ENCODE results near the gene QSER1. TPM values are rescaled to one million over a fixed set of nuclear protein-coding genes. Genes with fewer than 3 reads are reported as not detected.

QSER1 gene
- total and polyA plus RNA-seq, 7 experiments from 2014 or later = 1.6 to 16.9 (median 13.5) TPM

GRCh38 chr11:32949739-32950138 is 57.1 kb downstream of the QSER1 start:
- ChIA-PET CTCF (interaction anchor here (0.7 to 1.3 kb wide), 2 partner anchors 62 to 116 kb away, joined by 3 read pairs; no protein-coding TSS in a partner anchor), POLR2A (no interaction called here)
- Mint-ChIP-seq H3K9me3 (peaks cover 0 to 15% (median 6%) of the 10 kb centered on the region in 11 donors), H3K4me3 (no peak overlapping the region), H3K36me3 (peaks cover 0 to 24% (median 20%) of the 10 kb centered on the region in 5 donors), H3K27me3 (no peaks in the 10 kb centered on the region), H3K27ac (no peak overlapping the region), H3K4me1 (no peaks in the 10 kb centered on the region)
- no peak for DNase-seq
- ATAC-seq = no peak
- Histone ChIP-seq H3K9me3 (ENCODE audit: control insufficient read depth in 2 of 3, low read length in 3 of 3) (peaks cover 0 to 5% (median 0%) of the 10 kb centered on the region in 3 experiments), H3K36me3 (ENCODE audit: control insufficient read depth in 2 of 3, insufficient read depth in 3 of 3, low read length in 3 of 3) (peaks cover 0 to 4% (median 0%) of the 10 kb centered on the region in 3 experiments), H3K27ac (ENCODE audit: low read depth, low read length) (no peak overlapping the region), H3K4me3 (ENCODE audit: low read length) (no peak overlapping the region), H3K27me3 (ENCODE audit: control insufficient read depth in 2 of 2, insufficient read depth in 2 of 2, low read length in 2 of 2) (no peaks in the 10 kb centered on the region), H3K4me1 (ENCODE audit: control insufficient read depth in 2 of 2, insufficient read depth in 2 of 2, low read length in 2 of 2) (no peaks in the 10 kb centered on the region)
- intact Hi-C loops (cut with micrococcal nuclease) = loop anchor here in 1 of 2 donors (10.0 kb wide), 1 partner anchor 625 kb away; no protein-coding TSS in a partner anchor

- intact Hi-C loops (cut with micrococcal nuclease) = loop anchor here in 1 of 2 donors (10.0 kb wide), 1 partner anchor 628 kb away; no protein-coding TSS in a partner anchor
- DNase-seq = no peak
- Mint-ChIP-seq H3K9me3 (peaks cover 0 to 9% (median 5%) of the 10 kb centered on the region in 11 donors), H3K4me1 (no peaks in the 10 kb centered on the region), H3K27me3 (no peaks in the 10 kb centered on the region), H3K4me3 (no peak overlapping the region), H3K27ac (no peak overlapping the region), H3K36me3 (peaks cover 0 to 20% (median 15%) of the 10 kb centered on the region in 5 donors)
- POLR2A ChIA-PET = no interaction called here
- Histone ChIP-seq H3K27ac (ENCODE audit: low read depth, low read length) (no peak overlapping the region), H3K27me3 (ENCODE audit: control insufficient read depth in 2 of 2, insufficient read depth in 2 of 2, low read length in 2 of 2) (no peaks in the 10 kb centered on the region), H3K4me3 (ENCODE audit: low read length) (no peak overlapping the region), H3K4me1 (ENCODE audit: control insufficient read depth in 2 of 2, insufficient read depth in 2 of 2, low read length in 2 of 2) (no peaks in the 10 kb centered on the region), H3K9me3 (ENCODE audit: control insufficient read depth in 2 of 3, low read length in 3 of 3) (peaks cover 0 to 5% (median 0%) of the 10 kb centered on the region in 3 experiments), H3K36me3 (ENCODE audit: control insufficient read depth in 2 of 3, insufficient read depth in 3 of 3, low read length in 3 of 3) (peaks cover 0 to 4% (median 0%) of the 10 kb centered on the region in 3 experiments)
- CTCF ChIA-PET = interaction anchor here (1.3 kb wide), 1 partner anchor 113 kb away, joined by 7 read pairs; no protein-coding TSS in a partner anchor
- ATAC-seq = no peak
Observed at GRCh38 chr11:32952421-32952820, 59.8 kb downstream of the QSER1 start.

- Histone ChIP-seq H3K27me3 (ENCODE audit: control insufficient read depth in 2 of 2, insufficient read depth in 2 of 2, low read length in 2 of 2) (no peaks in the 10 kb centered on the region), H3K4me3 (ENCODE audit: low read length) (no peak overlapping the region), H3K36me3 (ENCODE audit: control insufficient read depth in 2 of 3, insufficient read depth in 3 of 3, low read length in 3 of 3) (peaks cover 0 to 7% (median 4%) of the 10 kb centered on the region in 3 experiments), H3K9me3 (ENCODE audit: control insufficient read depth in 2 of 3, low read length in 3 of 3) (no peaks in the 10 kb centered on the region), H3K4me1 (ENCODE audit: control insufficient read depth in 2 of 2, insufficient read depth in 2 of 2, low read length in 2 of 2) (no peaks in the 10 kb centered on the region), H3K27ac (ENCODE audit: low read depth, low read length) (no peak overlapping the region)
- no peaks in the 10 kb centered on the region for H3K27me3 Mint-ChIP-seq
- ChIA-PET CTCF (interaction anchor here (1.3 to 11.3 kb wide), 2 partner anchors 112 kb away, joined by 7 to 179 read pairs; no protein-coding TSS in a partner anchor), POLR2A (no interaction called here)
- H3K36me3 Mint-ChIP-seq = peaks cover 0 to 11% (median 7%) of the 10 kb centered on the region in 5 donors
- intact Hi-C loops (cut with micrococcal nuclease) = loop anchor here in 1 of 2 donors (10.0 kb wide), 1 partner anchor 629 kb away; no protein-coding TSS in a partner anchor
- no peak overlapping the region for H3K27ac Mint-ChIP-seq
- DNase-seq (no peak), ATAC-seq (no peak)
- no peaks in the 10 kb centered on the region for H3K4me1 Mint-ChIP-seq
- H3K9me3 Mint-ChIP-seq = peaks cover 0 to 3% (median 0%) of the 10 kb centered on the region in 11 donors
- H3K4me3 Mint-ChIP-seq = no peak overlapping the region
Observed at GRCh38 chr11:32953700-32954099, 61.1 kb downstream of the QSER1 start.

- peaks cover 0 to 10% (median 0%) of the 10 kb centered on the region in 3 experiments for H3K36me3 ChIP-seq (ENCODE audit: control insufficient read depth in 2 of 3, insufficient read depth in 3 of 3, low read length in 3 of 3)
- H3K27ac Mint-ChIP-seq = no peak overlapping the region
- peak in 7 of 9 donors; percentile 33 to 66 (median 55) for DNase-seq
Observed at GRCh38 chr11:32960553-32961164, 68.0 kb downstream of the QSER1 start.

GRCh38 chr11:32962016-32962415 is 69.4 kb downstream of the QSER1 start:
- ChIA-PET POLR2A (interaction anchor here (0.8 kb wide), 1 partner anchor 94 kb away, joined by 3 read pairs; no protein-coding TSS in a partner anchor), CTCF (interaction anchor here (0.5 to 11.3 kb wide), 5 partner anchors 26 to 174 kb away, joined by 3 to 179 read pairs (median 3); partner anchors contain the start of gene DEPDC7)
- no peak overlapping the region for H3K4me3 Mint-ChIP-seq
- Histone ChIP-seq H3K4me1 (ENCODE audit: control insufficient read depth in 2 of 2, insufficient read depth in 2 of 2, low read length in 2 of 2) (no peaks in the 10 kb centered on the region), H3K36me3 (ENCODE audit: control insufficient read depth in 2 of 3, insufficient read depth in 3 of 3, low read length in 3 of 3) (peaks cover 0 to 10% (median 0%) of the 10 kb centered on the region in 3 experiments), H3K4me3 (ENCODE audit: low read length) (no peak overlapping the region), H3K27me3 (ENCODE audit: control insufficient read depth in 2 of 2, insufficient read depth in 2 of 2, low read length in 2 of 2) (no peaks in the 10 kb centered on the region), H3K27ac (ENCODE audit: low read depth, low read length) (no peak overlapping the region), H3K9me3 (ENCODE audit: control insufficient read depth in 2 of 3, low read length in 3 of 3) (no peaks in the 10 kb centered on the region)
- H3K9me3 Mint-ChIP-seq = no peaks in the 10 kb centered on the region
- H3K27ac Mint-ChIP-seq = no peak overlapping the region
- DNase-seq (no peak), ATAC-seq (no peak)
- H3K36me3 Mint-ChIP-seq = peaks cover 4 to 23% (median 16%) of the 10 kb centered on the region in 5 donors
- peaks cover 0 to 5% (median 0%) of the 10 kb centered on the region in 7 donors for H3K4me1 Mint-ChIP-seq
- H3K27me3 Mint-ChIP-seq = no peaks in the 10 kb centered on the region
- intact Hi-C loops (cut with micrococcal nuclease) = loop anchor here in 1 of 2 donors (5.0 kb wide), 1 partner anchor 70 kb away; the partner anchor contains the start of gene QSER1

More at GRCh38 chr11:32960553-32961164, 68.0 kb downstream of the QSER1 start:
- no peak overlapping the region for H3K4me3 ChIP-seq (ENCODE audit: low read length)
- intact Hi-C loops (cut with micrococcal nuclease) = loop anchor here (1.0 to 5.0 kb wide), 8 partner anchors 38 to 369 kb away; partner anchors contain the start of genes CSTF3 (in 2 of the 2), TCP11L1 (in 2 of the 2) and QSER1 (in 1 of the 2)
- no peaks in the 10 kb centered on the region for H3K27me3 ChIP-seq (ENCODE audit: control insufficient read depth in 2 of 2, insufficient read depth in 2 of 2, low read length in 2 of 2)
- no peaks in the 10 kb centered on the region for H3K9me3 ChIP-seq (ENCODE audit: control insufficient read depth in 2 of 3, low read length in 3 of 3)
- H3K27ac ChIP-seq (ENCODE audit: low read depth, low read length) = no peak overlapping the region
- peak; percentile 67 for ATAC-seq
- H3K4me1 ChIP-seq (ENCODE audit: control insufficient read depth in 2 of 2, insufficient read depth in 2 of 2, low read length in 2 of 2) = no peaks in the 10 kb centered on the region
- ChIA-PET CTCF (interaction anchor here (0.6 to 11.3 kb wide), 9 partner anchors 11 to 356 kb away, joined by 3 to 179 read pairs (median 3); partner anchors contain the start of gene DEPDC7), POLR2A (interaction anchor here (1.0 kb wide), 1 partner anchor 79 kb away, joined by 3 read pairs; the partner anchor contains the start of gene TCP11L1)
- peaks cover 0 to 5% (median 0%) of the 10 kb centered on the region in 7 donors for H3K4me1 Mint-ChIP-seq
- no peak overlapping the region for H3K4me3 Mint-ChIP-seq
- peaks cover 0 to 21% (median 11%) of the 10 kb centered on the region in 5 donors for H3K36me3 Mint-ChIP-seq
- H3K27me3 Mint-ChIP-seq = no peaks in the 10 kb centered on the region
- no peaks in the 10 kb centered on the region for H3K9me3 Mint-ChIP-seq

- intact Hi-C loops (cut with micrococcal nuclease) = loop anchor here in 1 of 2 donors (5.0 kb wide), 1 partner anchor 71 kb away; the partner anchor contains the start of gene QSER1
- no peaks in the 10 kb centered on the region for H3K27me3 Mint-ChIP-seq
- H3K9me3 Mint-ChIP-seq = no peaks in the 10 kb centered on the region
- peaks cover 4 to 30% (median 17%) of the 10 kb centered on the region in 5 donors for H3K36me3 Mint-ChIP-seq
- ChIA-PET CTCF (interaction anchor here (1.0 to 11.3 kb wide), 2 partner anchors 97 to 102 kb away, joined by 3 to 179 read pairs; no protein-coding TSS in a partner anchor), POLR2A (no interaction called here)
- Histone ChIP-seq H3K36me3 (ENCODE audit: control insufficient read depth in 2 of 3, insufficient read depth in 3 of 3, low read length in 3 of 3) (peaks cover 0 to 3% (median 0%) of the 10 kb centered on the region in 3 experiments), H3K27me3 (ENCODE audit: control insufficient read depth in 2 of 2, insufficient read depth in 2 of 2, low read length in 2 of 2) (no peaks in the 10 kb centered on the region), H3K9me3 (ENCODE audit: control insufficient read depth in 2 of 3, low read length in 3 of 3) (no peaks in the 10 kb centered on the region), H3K4me3 (ENCODE audit: low read length) (no peak overlapping the region), H3K27ac (ENCODE audit: low read depth, low read length) (no peak overlapping the region), H3K4me1 (ENCODE audit: control insufficient read depth in 2 of 2, insufficient read depth in 2 of 2, low read length in 2 of 2) (no peaks in the 10 kb centered on the region)
- no peak overlapping the region for H3K27ac Mint-ChIP-seq
- ATAC-seq (no peak), DNase-seq (no peak)
- no peak overlapping the region for H3K4me3 Mint-ChIP-seq
- H3K4me1 Mint-ChIP-seq = peaks cover 0 to 5% (median 0%) of the 10 kb centered on the region in 7 donors
Observed at GRCh38 chr11:32963721-32964120, 71.1 kb downstream of the QSER1 start.

All from naive thymus-derived CD4-positive, alpha-beta T cell (primary cell).